NCI-H2227 treated with DMSO at 0.1 percent for 48 hours (cell line): ENCODE measurements around the gene CIROP.
A peak's percentile ranks its signal among the peaks of the same experiment; 100 is the strongest.

Experiments
- DNase-seq: peaks from one replicate; lab custom pipeline; 2025; lab: John Stamatoyannopoulos, UW

Gene CIROP

GRCh38 chr14:23129759-23130316 lies 25.0 kb upstream of the CIROP start:
- no peak for DNase-seq

GRCh38 chr14:23128969-23129758 lies 24.4 kb upstream of the CIROP start:
- no peak for DNase-seq

- no peak for DNase-seq
Observed at GRCh38 chr14:23127861-23128260, 23.1 kb upstream of the CIROP start.

- no peak for DNase-seq
Observed at GRCh38 chr14:23126548-23127278, 21.9 kb upstream of the CIROP start.

- no peak for DNase-seq
Observed at GRCh38 chr14:23125933-23126524, 21.2 kb upstream of the CIROP start.

- no peak for DNase-seq
Observed at GRCh38 chr14:23125011-23125410, 20.2 kb upstream of the CIROP start.

- no peak for DNase-seq
Observed at GRCh38 chr14:23124337-23124954, 19.7 kb upstream of the CIROP start.

GRCh38 chr14:23123419-23123818 lies 18.6 kb upstream of the CIROP start:
- peak; percentile 2 for DNase-seq

- no peak for DNase-seq
Observed at GRCh38 chr14:23122086-23122485, 17.3 kb upstream of the CIROP start.

GRCh38 chr14:23121361-23121771 lies 16.6 kb upstream of the CIROP start:
- no peak for DNase-seq

- DNase-seq = peak; percentile 83
Observed at GRCh38 chr14:23120541-23121251, 15.9 kb upstream of the CIROP start.

- no peak for DNase-seq
Observed at GRCh38 chr14:23119363-23120327, 14.9 kb upstream of the CIROP start.

GRCh38 chr14:23118506-23119362 lies 13.9 kb upstream of the CIROP start, which contains the start of gene CEBPE:
TSS of gene CEBPE (minus strand) at chr14:23119255. CDS start at chr14:23119091, 164 bp downstream.
- DNase-seq = no peak

- DNase-seq = no peak
Observed at GRCh38 chr14:23117371-23118020, 12.7 kb upstream of the CIROP start.

- DNase-seq = no peak
Observed at GRCh38 chr14:23115918-23116317, 11.1 kb upstream of the CIROP start.

- DNase-seq = no peak
Observed at GRCh38 chr14:23115039-23115731, 10.4 kb upstream of the CIROP start.

GRCh38 chr14:23114669-23115038 lies 9.9 kb upstream of the CIROP start:
- DNase-seq = no peak

GRCh38 chr14:23114120-23114458 lies 9.3 kb upstream of the CIROP start:
- no peak for DNase-seq
